Natural killer cell (primary cell): ENCODE measurements around the gene ITPR1. TPM values are rescaled to one million over a fixed set of nuclear protein-coding genes. Genes with fewer than 3 reads are reported as not detected.
A peak's percentile ranks its signal among the peaks of the same experiment; 100 is the strongest.

ENCODE experiments used
- ATAC-seq, 3 donors: fragments of 150-1000 bp in 2 of 3; fragments of 200-7000 bp in 1 of 3; cut with Tn5 transposase; 1 replicate in 1 of 3; 2 replicates in 2 of 3; pipeline ENCODE4 v1.10.0; 2021; ENCODE audit warnings: mild to moderate bottlenecking in 2 of 3, moderate library complexity in 2 of 3
- DNase-seq, 2 donors: peaks; one replicate each; pipeline versions ENCODE4 v3.0.0 to v3.0.0-alpha.2; 2013 to 2021; ENCODE audit warnings: mixed read lengths in 1 of 2
- H3K27ac ChIP-seq: one replicate; pipeline ENCODE4 v1.5.1; 2013; ENCODE audit warnings: mild to moderate bottlenecking, low read length
- H3K27me3 ChIP-seq: one replicate; pipeline ENCODE4 v1.6.1; 2013; ENCODE audit warnings: low read length; ENCODE audit not compliant: control insufficient read depth, insufficient read depth
- H3K36me3 ChIP-seq: one replicate; pipeline ENCODE4 v1.6.1; 2013; ENCODE audit warnings: low read length; ENCODE audit not compliant: control insufficient read depth, insufficient read depth
- H3K4me1 ChIP-seq: one replicate; pipeline ENCODE4 v1.6.1; 2013; ENCODE audit warnings: low read length; ENCODE audit not compliant: control insufficient read depth, insufficient read depth
- H3K4me3 ChIP-seq: one replicate; pipeline ENCODE4 v1.5.1; 2013; ENCODE audit warnings: low read length
- H3K9me3 ChIP-seq: one replicate; pipeline ENCODE4 v1.6.1; 2013; ENCODE audit warnings: low read length; ENCODE audit not compliant: control insufficient read depth, insufficient read depth
- H3K27ac Mint-ChIP-seq, 2 donors: one replicate each; pipeline ENCODE4 v1.8.0; 2022; ENCODE audit warnings: mild to moderate bottlenecking in 2 of 2, mixed read lengths in 2 of 2, moderate library complexity in 1 of 2
- H3K27me3 Mint-ChIP-seq, 2 donors: one replicate each; pipeline ENCODE4 v1.8.0; 2022; ENCODE audit warnings: low read depth in 2 of 2, mixed read lengths in 2 of 2
- H3K36me3 Mint-ChIP-seq: one replicate; pipeline ENCODE4 v1.8.0; 2022; ENCODE audit warnings: mixed read lengths
- H3K4me1 Mint-ChIP-seq, 2 donors: one replicate each; pipeline ENCODE4 v1.8.0; 2022; ENCODE audit warnings: mixed read lengths in 2 of 2
- H3K4me3 Mint-ChIP-seq: one replicate; pipeline ENCODE4 v1.8.0; 2022; ENCODE audit warnings: mild to moderate bottlenecking, moderate library complexity, mixed read lengths
- H3K9me3 Mint-ChIP-seq, 2 donors: one replicate each; pipeline ENCODE4 v1.8.0; 2022; ENCODE audit warnings: mixed read lengths in 2 of 2
- CTCF ChIP-seq: fragments of 200-600 bp; IDR thresholded peaks from one replicate; pipeline ENCODE4 v1.8.0; 2022; ENCODE audit warnings: antibody characterized with exemption
- whole genome bisulfite sequencing: methylation state at CpG from one replicate; pipeline ENCODE4 v1.1.7; 2013; ENCODE audit warnings: missing lambda C conversion rate; ENCODE audit not compliant: insufficient coverage; 5-methylcytosine and 5-hydroxymethylcytosine counted together
- intact Hi-C: fragments of 100-400 bp; cut with micrococcal nuclease; formaldehyde crosslinking; loops from one replicate; pipeline ENCODE4 v1.14.2; 2022
- total RNA-seq, 4 donors: library from RNA; stranded (reverse); fragments of 120-200 nt in 1 of 4; gene quantifications; one replicate each; pipeline versions ENCODE4 v1.2.3 to v1.2.4, GENCODE V29; 2013 to 2022

ITPR1 gene
- total RNA-seq, 3 donors from 2014 or later (not counting 1 experiment from before 2014, with no cell fraction given) = 86.7 to 123 (median 94.8) TPM

GRCh38 chr3:4794798-4795197 is 301.6 kb downstream of the ITPR1 start:
- DNase-seq = no peak
- ATAC-seq = no peak
- intact Hi-C loops = no loop called here
- Histone ChIP-seq H3K4me1 (no peaks in the 10 kb centered on the region), H3K9me3 (no peaks in the 10 kb centered on the region), H3K4me3 (no peak overlapping the region), H3K27me3 (no peaks in the 10 kb centered on the region), H3K27ac (no peak overlapping the region), H3K36me3 (peaks cover 27% of the 10 kb centered on the region)
- H3K27me3 Mint-ChIP-seq = no peaks in the 10 kb centered on the region
- WGBS = 97% methylated on average over 13 of the region's 13 CpGs
- no peak overlapping the region for H3K4me3 Mint-ChIP-seq
- H3K4me1 Mint-ChIP-seq = peaks cover 5 to 11% of the 10 kb centered on the region in 2 donors
- no peak overlapping the region for H3K27ac Mint-ChIP-seq
- no peak for TF ChIP-seq CTCF
- peaks cover 27% of the 10 kb centered on the region for H3K36me3 Mint-ChIP-seq
- no peaks in the 10 kb centered on the region for H3K9me3 Mint-ChIP-seq

GRCh38 chr3:4795905-4796304 is 302.8 kb downstream of the ITPR1 start:
- Histone ChIP-seq H3K4me1 (no peaks in the 10 kb centered on the region), H3K9me3 (no peaks in the 10 kb centered on the region), H3K4me3 (no peak overlapping the region), H3K27me3 (no peaks in the 10 kb centered on the region), H3K27ac (no peak overlapping the region), H3K36me3 (peaks cover 20% of the 10 kb centered on the region)
- TF ChIP-seq CTCF = no peak
- H3K9me3 Mint-ChIP-seq = no peaks in the 10 kb centered on the region
- no peaks in the 10 kb centered on the region for H3K27me3 Mint-ChIP-seq
- 99% methylated on average over 7 of the region's 7 CpGs for WGBS
- intact Hi-C loops = no loop called here
- peaks cover 5 to 11% of the 10 kb centered on the region in 2 donors for H3K4me1 Mint-ChIP-seq
- H3K27ac Mint-ChIP-seq = no peak overlapping the region
- H3K4me3 Mint-ChIP-seq = no peak overlapping the region
- DNase-seq (no peak), ATAC-seq (no peak)
- peaks cover 23% of the 10 kb centered on the region for H3K36me3 Mint-ChIP-seq

GRCh38 chr3:4797201-4797705 is 304.1 kb downstream of the ITPR1 start:
- Mint-ChIP-seq H3K27ac (no peak overlapping the region), H3K4me1 (peaks cover 5 to 14% of the 10 kb centered on the region in 2 donors), H3K27me3 (no peaks in the 10 kb centered on the region), H3K4me3 (no peak overlapping the region), H3K9me3 (no peaks in the 10 kb centered on the region), H3K36me3 (peaks cover 16% of the 10 kb centered on the region)
- Histone ChIP-seq H3K4me3 (no peak overlapping the region), H3K27ac (no peak overlapping the region), H3K4me1 (no peaks in the 10 kb centered on the region), H3K9me3 (no peaks in the 10 kb centered on the region), H3K27me3 (no peaks in the 10 kb centered on the region), H3K36me3 (peaks cover 11% of the 10 kb centered on the region)
- 85% methylated on average over 3 of the region's 4 CpGs for WGBS
- no peak for DNase-seq
- peak in 1 of 3 donors; percentile 34 for ATAC-seq
- TF ChIP-seq CTCF = no peak
- intact Hi-C loops = no loop called here
